ENCODE measurements around the gene LBR.

DNA sequence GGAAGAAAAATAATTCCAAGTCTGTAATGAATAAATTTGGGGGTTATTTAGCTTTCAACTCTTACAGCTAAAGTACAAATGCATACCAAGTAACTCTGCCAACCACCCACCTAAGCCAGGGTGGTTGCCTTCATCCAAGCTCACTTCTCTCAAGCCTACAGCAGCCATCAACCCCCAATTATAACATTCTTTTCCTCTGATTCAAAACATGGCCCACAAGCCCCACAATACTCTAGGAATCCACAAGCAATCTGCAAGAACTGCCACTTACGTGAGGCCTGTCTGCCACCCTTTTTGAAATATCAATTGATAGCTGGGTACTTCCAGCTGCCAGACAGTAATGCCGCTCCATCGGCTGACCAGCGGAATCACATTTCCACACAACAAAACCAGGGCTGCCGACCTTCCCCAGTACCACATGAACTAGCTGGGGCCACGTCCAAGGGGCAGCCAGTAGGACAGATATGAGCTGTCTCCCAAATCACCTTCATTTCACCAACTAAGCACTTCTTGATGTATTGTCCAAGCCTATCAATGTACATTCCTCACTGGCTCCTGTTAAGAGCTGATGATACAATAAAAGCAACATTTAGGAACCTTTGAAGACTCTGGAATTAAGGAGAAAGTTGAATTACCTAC is 3.2 kb downstream of the LBR start:
- TF ChIP-seq POLR2A (IDR thresholded peaks at IDR 0.05; ENCODE audit: low read depth, low read length) = no peak
- no peak for TF ChIP-seq POLR2AphosphoS5 (IDR thresholded peaks at IDR 0.05; ENCODE audit: low read depth, low read length)
- no peak for TF ChIP-seq SPI1 (IDR thresholded peaks at IDR 0.05; ENCODE audit: low read depth, low read length)
- TF ChIP-seq TAF1 (IDR thresholded peaks at IDR 0.05; ENCODE audit: low read depth, low read length) = no peak
- no peak for TF ChIP-seq PAX5 (IDR thresholded peaks at IDR 0.05; ENCODE audit: insufficient read depth, low read length, severe bottlenecking)
- no peak for TF ChIP-seq POU2F2 (IDR thresholded peaks at IDR 0.05; ENCODE audit: low read depth, low read length)

All from GM12891 (cell line).